HepG2 (cell line): ENCODE results near the gene CTRL. TPM values are rescaled to one million over a fixed set of nuclear protein-coding genes. Genes with fewer than 3 reads are reported as not detected.

Experiments
- BCL3 ChIP-seq: sonication (generic); formaldehyde crosslinking; IDR thresholded peaks from 2 replicates; pipeline ENCODE4 v1.5.1; 2020; ENCODE audit warnings: mild to moderate bottlenecking, missing genetic modification reagents, moderate library complexity
- GABPA ChIP-seq, 2 experiments: IDR thresholded peaks; 2 replicates each; pipeline ENCODE4 v1.6.1; 2011 to 2016; ENCODE audit warnings: low read depth in 2 of 2, low read length in 1 of 2, missing biosample characterization in 1 of 2, missing genetic modification characterization in 1 of 2
- HBP1 ChIP-seq: IDR thresholded peaks from 2 replicates; pipeline ENCODE4 v1.6.1; 2016; ENCODE audit warnings: low read depth, control low read depth
- HNRNPH1 ChIP-seq: fragments of 200-400 bp; formaldehyde crosslinking; optimal IDR thresholded peaks from 2 replicates; pipeline ENCODE3; 2017; ENCODE audit warnings: mild to moderate bottlenecking, low read depth, low read length
- NR2F6 ChIP-seq, 2 experiments: IDR thresholded peaks; 2 replicates each; pipeline ENCODE4 v1.6.1; 2016; ENCODE audit warnings: antibody characterized with exemption in 1 of 2, mild to moderate bottlenecking in 1 of 2
- ONECUT2 ChIP-seq: sonication (generic); formaldehyde crosslinking; IDR thresholded peaks from 2 replicates; pipeline ENCODE4 v1.4.0; 2020; ENCODE audit warnings: missing genetic modification reagents
- RAD21 ChIP-seq: fragments of 450-650 bp; formaldehyde crosslinking; IDR thresholded peaks from 2 replicates; pipeline ENCODE4 v1.5.0; 2020; ENCODE audit warnings: mild to moderate bottlenecking
- SETDB1 ChIP-seq: sonication (generic); formaldehyde crosslinking; IDR thresholded peaks from 2 replicates; pipeline ENCODE4 v1.5.1; 2020; ENCODE audit warnings: missing genetic modification reagents, mild to moderate bottlenecking, borderline replicate concordance
- THAP7 ChIP-seq: sonication (generic); formaldehyde crosslinking; IDR thresholded peaks from 2 replicates; pipeline ENCODE4 v1.8.1; 2023; ENCODE audit warnings: mild to moderate bottlenecking, missing genetic modification reagents
- U2AF2 ChIP-seq: fragments of 200-400 bp; formaldehyde crosslinking; IDR thresholded peaks from 2 replicates; pipeline ENCODE4 v1.6.1; 2017; ENCODE audit warnings: low read depth, mild to moderate bottlenecking, low read length
- ZNF225 ChIP-seq: sonication (generic); formaldehyde crosslinking; IDR thresholded peaks from 2 replicates; pipeline ENCODE4 v1.4.0; 2020; ENCODE audit warnings: mild to moderate bottlenecking, missing genetic modification reagents
- ZNF337 ChIP-seq: sonication (generic); formaldehyde crosslinking; IDR thresholded peaks from 2 replicates; pipeline ENCODE4 v1.5.1; 2020; ENCODE audit warnings: missing genetic modification reagents, low read depth, mild to moderate bottlenecking, borderline replicate concordance
- ZNF441 ChIP-seq: sonication (generic); formaldehyde crosslinking; IDR thresholded peaks from 2 replicates; pipeline ENCODE4 v1.7.0; 2021; ENCODE audit warnings: missing genetic modification reagents, borderline replicate concordance
- ZNF549 ChIP-seq: sonication (generic); formaldehyde crosslinking; IDR thresholded peaks from 2 replicates; pipeline ENCODE4 v1.5.0; 2020; ENCODE audit warnings: missing genetic modification reagents
- ZNF576 ChIP-seq: sonication (generic); formaldehyde crosslinking; IDR thresholded peaks from 2 replicates; pipeline ENCODE4 v1.4.0; 2020; ENCODE audit warnings: mild to moderate bottlenecking, missing genetic modification reagents
- ZNF646 ChIP-seq: sonication (generic); formaldehyde crosslinking; IDR thresholded peaks from 2 replicates; pipeline ENCODE4 v1.9.0; 2021; ENCODE audit warnings: mild to moderate bottlenecking, missing genetic modification reagents
- ZNF7 ChIP-seq: IDR thresholded peaks from 2 replicates; pipeline ENCODE4 v1.6.1; 2016; ENCODE audit warnings: missing biosample characterization, missing genetic modification reagents
- polyA plus RNA-seq, 8 experiments: library from polyadenylated mRNA; depleted of rRNA in 3 of 8; stranded (reverse) in 7 of 8; unstranded in 1 of 8; fragments of >200 nt; fragmentation: Illumina TruSeq in 4 of 8; extraction: Trizol in 4 of 8; gene quantifications; 2 replicates each; pipeline versions ENCODE4 v1.2.1 to v1.2.3, GENCODE V29; 2011 to 2016; ENCODE audit warnings: low read depth in 4 of 8, missing spikeins in 1 of 8, mixed read lengths in 1 of 8; ENCODE audit not compliant: insufficient read depth in 1 of 8
- total RNA-seq, 5 experiments: library from RNA; depleted of rRNA; stranded (reverse); fragments of >200 nt; fragmentation: Illumina TruSeq; extraction: Trizol; gene quantifications; 2 replicates each; pipeline ENCODE4 v1.2.3, GENCODE V29; 2016; ENCODE audit warnings: low read depth in 1 of 5

Gene CTRL
- total and polyA plus RNA-seq, 2 of the 13 experiments (the other 11 are each of a cell fraction or from before 2014, with no cell fraction given) = 1.9 to 2.7 TPM

- TF ChIP-seq ZNF337 = 0 out of 2 replicates have a peak, but pooled peaks have one; percentile 14
- 0 out of 2 replicates have a peak, but pooled peaks have one; percentile 22 for TF ChIP-seq ZNF576
- peak; percentile 56; the same call in 1 of the 2 replicates for TF ChIP-seq ZNF7 (CRISPR knock-in tag)
- TF ChIP-seq ZNF441 (CRISPR knock-in tag) = 0 out of 2 replicates have a peak, but pooled peaks have one; percentile 12
- TF ChIP-seq ZNF225 = no peak
- no peak for TF ChIP-seq ONECUT2
- TF ChIP-seq RAD21 (CRISPR knock-in tag) = peak; percentile 8; the same call in 1 of the 2 replicates
- TF ChIP-seq SETDB1 (CRISPR knock-in tag) = no peak
- TF ChIP-seq THAP7 (CRISPR knock-in tag) = 0 out of 2 replicates have a peak, but pooled peaks have one; percentile 70
- TF ChIP-seq ZNF549 (CRISPR knock-in tag) = no peak
- TF ChIP-seq NR2F6 (IDR thresholded peaks at IDR 0.05) = 0 out of 2 replicates have a peak, but pooled peaks have one; percentile 12
- no peak for TF ChIP-seq NR2F6 (CRISPR knock-in tag; IDR thresholded peaks at IDR 0.05)
- peak; percentile 43 for TF ChIP-seq HNRNPH1
- no peak for TF ChIP-seq ZNF646 (CRISPR knock-in tag)
- no peak for TF ChIP-seq GABPA (IDR thresholded peaks at IDR 0.05; ENCODE audit: low read depth, low read length)
- TF ChIP-seq GABPA (CRISPR knock-in tag; IDR thresholded peaks at IDR 0.05; ENCODE audit: low read depth) = peak; percentile 17; the same call in 1 of the 2 replicates
- no peak; the same call in 1 of the 2 replicates for TF ChIP-seq BCL3
- no peak for TF ChIP-seq U2AF2
- 0 out of 2 replicates have a peak, but pooled peaks have one; percentile 46 for TF ChIP-seq HBP1 (CRISPR knock-in tag)
Measured at GRCh38 chr16:67936880-67937605, 5.4 kb upstream of the CTRL start (continued).
